Colonic mucosa (tissue), 4 donors: ENCODE measurements around the gene PTX4. TPM values are rescaled to one million over a fixed set of nuclear protein-coding genes. Genes with fewer than 3 reads are reported as not detected.
"Not testable (repeated sequence)": the region's sequence is repeated elsewhere in the genome, so short reads cannot be mapped to it uniquely, and the experiment has no call there.

Experiments
- DNase-seq: peaks from one replicate; pipeline ENCODE4 v3.0.0-alpha.2; 2020
- H3K27ac ChIP-seq: fragments of 200-600 bp; one replicate; pipeline ENCODE4 v1.8.0; 2021
- H3K27me3 ChIP-seq: fragments of 200-600 bp; one replicate; pipeline ENCODE4 v1.8.0; 2021
- H3K36me3 ChIP-seq: fragments of 200-600 bp; one replicate; pipeline ENCODE4 v1.8.0; 2021
- H3K4me1 ChIP-seq: fragments of 200-600 bp; one replicate; pipeline ENCODE4 v1.8.0; 2021; ENCODE audit warnings: mild to moderate bottlenecking
- H3K4me3 ChIP-seq: fragments of 200-600 bp; one replicate; pipeline ENCODE4 v1.8.0; 2021
- H3K9ac ChIP-seq, 2 donors: one replicate each; pipeline ENCODE4 v1.7.0; 2013; ENCODE audit warnings: control low read depth in 2 of 2, low read depth in 2 of 2, low read length in 2 of 2
- H3K9me3 ChIP-seq: fragments of 200-600 bp; one replicate; pipeline ENCODE4 v1.8.0; 2021
- intact Hi-C: fragments of 100-400 bp; cut with DNase I; formaldehyde crosslinking; loops from one replicate; pipeline ENCODE4 v1.14.1; 2022
- total RNA-seq, 2 donors: library from RNA; stranded (reverse); fragmentation: NEBNext Ultra II Directional in 1 of 2; extraction: Animal tissue kit (Norgen Biotek cat#: 25700) in 1 of 2; gene quantifications; one replicate each; pipeline ENCODE4 v1.2.1, GENCODE V29; 2021
- TF ChIP-seq, protein P1 (sequence below): fragments of 200-600 bp; IDR thresholded peaks from one replicate; pipeline ENCODE4 v1.8.0; 2022; ENCODE audit warnings: antibody characterized with exemption, mild to moderate bottlenecking
- donor health status: healthy.
- donor health status: DM: no; HTN: no; CAD: no.
- donor health status: DM: no; HTN: no; CAD: no.

The PTX4 gene
- total RNA-seq, 2 donors from 2014 or later = not detected

GRCh38 chr16:1487395-1488053 lies 1.2 kb downstream of the PTX4 start:
- TF ChIP-seq, protein P1, sequence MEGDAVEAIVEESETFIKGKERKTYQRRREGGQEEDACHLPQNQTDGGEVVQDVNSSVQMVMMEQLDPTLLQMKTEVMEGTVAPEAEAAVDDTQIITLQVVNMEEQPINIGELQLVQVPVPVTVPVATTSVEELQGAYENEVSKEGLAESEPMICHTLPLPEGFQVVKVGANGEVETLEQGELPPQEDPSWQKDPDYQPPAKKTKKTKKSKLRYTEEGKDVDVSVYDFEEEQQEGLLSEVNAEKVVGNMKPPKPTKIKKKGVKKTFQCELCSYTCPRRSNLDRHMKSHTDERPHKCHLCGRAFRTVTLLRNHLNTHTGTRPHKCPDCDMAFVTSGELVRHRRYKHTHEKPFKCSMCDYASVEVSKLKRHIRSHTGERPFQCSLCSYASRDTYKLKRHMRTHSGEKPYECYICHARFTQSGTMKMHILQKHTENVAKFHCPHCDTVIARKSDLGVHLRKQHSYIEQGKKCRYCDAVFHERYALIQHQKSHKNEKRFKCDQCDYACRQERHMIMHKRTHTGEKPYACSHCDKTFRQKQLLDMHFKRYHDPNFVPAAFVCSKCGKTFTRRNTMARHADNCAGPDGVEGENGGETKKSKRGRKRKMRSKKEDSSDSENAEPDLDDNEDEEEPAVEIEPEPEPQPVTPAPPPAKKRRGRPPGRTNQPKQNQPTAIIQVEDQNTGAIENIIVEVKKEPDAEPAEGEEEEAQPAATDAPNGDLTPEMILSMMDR = no peak
- Histone ChIP-seq H3K4me1 (no peaks in the 10 kb centered on the region), H3K9ac (no peak overlapping the region), H3K27me3 (no peaks in the 10 kb centered on the region), H3K27ac (no peak overlapping the region), H3K4me3 (no peak overlapping the region), H3K36me3 (no peaks in the 10 kb centered on the region), H3K9me3 (no peaks in the 10 kb centered on the region)
- intact Hi-C loops = no loop called here
- DNase-seq = no peak

- intact Hi-C loops = no loop called here
- H3K9ac ChIP-seq = no peak overlapping the region
- no peak overlapping the region for H3K27ac ChIP-seq
- no peak for DNase-seq
- TF ChIP-seq, protein P1 = no peak
- no peaks in the 10 kb centered on the region for H3K36me3 ChIP-seq
- H3K9me3 ChIP-seq = no peaks in the 10 kb centered on the region
- no peaks in the 10 kb centered on the region for H3K27me3 ChIP-seq
- no peak overlapping the region for H3K4me3 ChIP-seq
- no peaks in the 10 kb centered on the region for H3K4me1 ChIP-seq
Observed at GRCh38 chr16:1486551-1487390, 2.0 kb downstream of the PTX4 start.

DNA sequence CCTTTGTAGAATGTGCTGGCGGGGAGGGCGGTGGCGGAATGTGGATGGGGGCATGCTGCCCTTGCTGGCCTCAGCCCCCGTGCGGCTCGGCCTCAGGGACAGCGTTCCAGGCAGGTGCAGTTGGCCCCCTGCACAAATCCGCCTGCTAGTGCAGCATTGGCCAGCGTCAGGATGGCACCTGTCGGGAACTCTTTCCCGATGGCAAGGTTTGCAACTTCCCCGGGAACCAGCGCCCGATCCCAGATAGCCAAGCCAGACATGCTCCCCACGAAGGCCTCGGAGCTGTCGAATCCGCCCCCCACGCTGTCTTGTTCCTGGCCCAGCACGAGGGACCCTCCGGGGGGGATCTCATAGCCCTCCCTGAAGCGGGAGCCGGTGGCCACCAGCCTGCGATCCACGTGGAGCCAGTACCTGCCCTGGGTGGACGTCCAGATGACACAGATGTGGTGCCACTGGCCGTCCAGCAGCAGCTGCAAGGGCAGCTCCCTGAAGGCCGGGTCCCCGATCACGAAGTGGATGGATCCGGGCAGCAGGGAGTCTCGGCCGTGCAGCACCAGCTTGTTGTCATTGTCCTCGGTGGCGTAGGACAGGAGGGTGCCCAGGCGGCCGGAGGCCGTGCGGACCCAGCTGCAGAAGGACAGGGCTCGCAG lies 2.8 kb downstream of the PTX4 start:
- DNase-seq = no peak
- Histone ChIP-seq H3K36me3 (no peaks in the 10 kb centered on the region), H3K4me3 (no peak overlapping the region), H3K9ac (no peak overlapping the region), H3K27me3 (no peaks in the 10 kb centered on the region), H3K4me1 (no peaks in the 10 kb centered on the region), H3K9me3 (no peaks in the 10 kb centered on the region), H3K27ac (no peak overlapping the region)
- TF ChIP-seq, protein P1 = no peak
- intact Hi-C loops = no loop called here

DNA sequence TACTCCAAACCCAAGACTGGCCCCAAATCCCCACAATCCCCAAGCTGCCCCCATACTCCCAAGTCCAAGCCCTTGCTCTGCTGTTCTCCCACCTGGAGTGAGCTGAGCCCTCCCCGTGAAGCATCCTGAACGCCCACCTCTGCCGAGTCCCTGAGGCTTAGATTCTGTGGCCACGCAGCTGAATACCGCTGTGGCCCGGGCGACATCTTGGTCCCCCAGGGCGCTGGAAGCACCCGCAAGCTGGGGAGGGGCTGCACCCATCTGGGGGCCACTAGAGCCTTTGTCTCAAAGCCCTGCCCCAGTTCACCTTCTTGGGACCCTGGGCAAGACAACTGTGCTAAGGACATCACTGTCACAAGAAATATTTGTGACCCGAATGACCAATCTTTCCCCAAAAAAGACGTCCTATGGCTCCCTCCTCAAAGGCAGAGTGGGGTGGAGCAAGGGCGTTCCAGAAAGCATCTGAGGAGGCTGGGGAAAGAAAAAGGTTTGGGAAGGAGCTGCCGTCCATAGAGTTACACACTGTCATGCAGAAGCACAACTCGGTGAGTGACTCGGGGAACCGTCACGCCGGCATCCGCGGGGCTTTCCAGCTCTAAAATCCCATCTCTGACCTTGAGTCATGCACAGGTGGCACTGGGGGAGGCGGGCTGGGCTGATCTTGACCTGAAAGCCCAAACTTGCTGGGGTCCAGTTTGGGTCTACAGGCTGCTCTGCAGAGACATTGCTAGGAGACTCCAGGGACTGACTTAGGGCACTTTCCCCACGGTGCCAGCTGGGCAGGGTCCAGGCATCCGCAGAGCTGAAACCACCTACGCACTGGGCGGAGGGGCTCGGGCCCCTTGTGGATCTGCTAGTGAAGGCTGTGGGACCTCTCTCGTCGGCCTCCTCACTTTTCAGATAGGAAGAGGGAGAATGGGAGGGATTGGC lies 6.6 kb downstream of the PTX4 start:
- H3K27me3 ChIP-seq = no peaks in the 10 kb centered on the region
- H3K4me3 ChIP-seq = no peak overlapping the region
- no peaks in the 10 kb centered on the region for H3K9me3 ChIP-seq
- H3K4me1 ChIP-seq = no peaks in the 10 kb centered on the region
- no peak overlapping the region for H3K27ac ChIP-seq
- intact Hi-C loops = no loop called here
- no peak for DNase-seq
- H3K36me3 ChIP-seq = no peaks in the 10 kb centered on the region
- H3K9ac ChIP-seq = peak overlapping the region in 1 of 2 donors; percentile 24
- TF ChIP-seq, protein P1 = no peak

DNA sequence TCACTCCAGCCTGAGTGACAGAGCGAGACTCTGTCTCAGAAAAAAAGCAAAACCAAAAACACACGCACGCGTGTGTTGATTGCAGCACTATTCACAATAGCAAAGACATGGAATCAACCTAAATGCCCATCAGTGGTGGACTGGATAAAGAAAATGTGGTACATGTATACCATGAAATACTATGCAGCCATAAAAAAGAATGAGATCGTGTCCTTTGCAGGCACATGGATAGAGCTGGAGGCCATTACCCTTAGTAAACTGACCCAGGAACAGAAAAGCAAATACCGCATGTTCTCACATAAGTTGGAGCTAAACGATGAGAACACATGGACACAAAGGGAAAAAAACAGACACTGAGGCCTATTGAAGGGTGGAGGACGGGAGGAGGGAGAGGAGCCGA lies 9.8 kb downstream of the PTX4 start:
- H3K27ac ChIP-seq, H3K36me3 ChIP-seq, H3K27me3 ChIP-seq, DNase-seq, H3K9me3 ChIP-seq, intact Hi-C loops, H3K4me1 ChIP-seq, H3K9ac ChIP-seq, H3K4me3 ChIP-seq: not testable (repeated sequence)
